Measurements from ENCODE around the gene CCDC93. TPM values are rescaled to one million over a fixed set of nuclear protein-coding genes. Genes with fewer than 3 reads are reported as not detected.
A peak's percentile ranks its signal among the peaks of the same experiment; 100 is the strongest.
"Not testable (repeated sequence)": the region's sequence is repeated elsewhere in the genome, so short reads cannot be mapped to it uniquely, and the experiment has no call there.

Gene CCDC93
- total and polyA plus RNA-seq, 2 donors: 8.6 to 31.0 TPM

DNA sequence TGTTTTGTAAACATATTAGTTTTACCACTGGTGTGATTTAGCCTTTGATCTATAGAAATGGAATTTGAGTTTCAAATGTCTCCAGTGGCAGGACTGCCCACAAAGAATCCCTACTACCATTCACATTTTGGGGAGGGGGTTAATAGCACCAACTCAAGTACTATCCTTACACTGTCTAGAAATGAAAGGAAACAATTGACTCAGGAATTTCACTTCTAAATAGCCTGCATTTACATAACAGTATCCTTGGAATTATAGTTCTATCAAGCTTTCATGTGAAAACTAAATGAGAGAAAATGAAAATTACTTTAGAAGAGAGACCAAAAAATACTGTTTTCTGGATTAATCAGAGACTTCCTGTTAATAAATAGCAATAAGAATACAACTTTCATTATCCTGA lies 7.5 kb upstream of the CCDC93 start:
- Histone ChIP-seq H3K4me3 (ENCODE audit: low read depth, low read length) (no peak overlapping the region), H3K36me3 (ENCODE audit: insufficient read depth) (no peaks in the 10 kb centered on the region), H3K27ac (ENCODE audit: low read depth) (no peak overlapping the region), H3K4me1 (ENCODE audit: insufficient read depth) (no peaks in the 10 kb centered on the region)
- DNase-seq (ENCODE audit: extremely low spot score): no peak

DNA sequence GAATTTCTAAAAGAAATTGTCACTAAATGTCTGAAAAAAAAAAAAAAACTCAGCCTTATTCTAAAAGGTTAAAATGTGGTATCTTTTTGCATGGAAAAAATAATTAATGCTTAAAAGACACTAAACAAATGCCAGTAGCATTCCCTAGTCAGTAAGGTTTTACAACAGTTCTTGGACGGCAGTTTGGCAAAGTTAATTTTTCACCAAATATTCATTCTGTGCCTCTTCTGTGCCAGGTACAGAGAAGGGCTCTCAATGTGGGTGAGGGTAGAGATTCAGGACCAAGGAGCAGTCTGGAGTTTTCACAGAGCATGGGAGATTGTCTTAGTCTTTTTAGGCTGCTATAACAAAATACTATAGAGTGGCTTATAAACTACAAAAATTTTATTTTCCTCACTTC lies 6.0 kb upstream of the CCDC93 start:
- Histone ChIP-seq H3K4me3 (ENCODE audit: low read depth, low read length) (no peak overlapping the region), H3K36me3 (ENCODE audit: insufficient read depth) (no peaks in the 10 kb centered on the region), H3K27ac (ENCODE audit: low read depth) (no peak overlapping the region), H3K4me1 (ENCODE audit: insufficient read depth) (no peaks in the 10 kb centered on the region)
- DNase-seq (ENCODE audit: extremely low spot score): no peak
- 69% methylated on average over 1 of the region's 1 CpG for WGBS

DNA sequence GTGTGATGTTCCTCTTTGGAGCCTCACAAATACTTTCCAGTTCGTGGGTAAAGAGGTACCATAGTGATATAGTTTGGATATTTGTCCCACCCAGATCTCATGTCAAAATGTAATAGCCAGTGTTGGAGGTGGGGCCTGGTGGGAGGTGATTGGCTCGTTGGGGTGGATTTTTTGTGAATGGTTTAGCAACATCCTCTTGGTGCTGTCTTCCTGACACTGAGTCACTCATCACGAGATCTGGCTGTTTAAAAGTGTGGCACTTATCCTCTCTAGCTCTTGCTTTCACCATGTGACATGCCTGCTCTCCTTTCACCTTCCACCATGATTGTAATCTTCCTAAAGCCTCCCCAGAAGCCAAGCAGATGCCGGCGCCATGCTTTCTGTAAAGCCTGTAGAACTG lies 3.0 kb upstream of the CCDC93 start:
- no peak for DNase-seq (ENCODE audit: extremely low spot score)
- Histone ChIP-seq H3K27ac (ENCODE audit: low read depth) (no peak overlapping the region), H3K4me3 (ENCODE audit: low read depth, low read length) (no peak overlapping the region), H3K4me1 (ENCODE audit: insufficient read depth) (no peaks in the 10 kb centered on the region), H3K36me3 (ENCODE audit: insufficient read depth) (no peaks in the 10 kb centered on the region)
- WGBS: 75% methylated on average over 5 of the region's 5 CpGs

DNA sequence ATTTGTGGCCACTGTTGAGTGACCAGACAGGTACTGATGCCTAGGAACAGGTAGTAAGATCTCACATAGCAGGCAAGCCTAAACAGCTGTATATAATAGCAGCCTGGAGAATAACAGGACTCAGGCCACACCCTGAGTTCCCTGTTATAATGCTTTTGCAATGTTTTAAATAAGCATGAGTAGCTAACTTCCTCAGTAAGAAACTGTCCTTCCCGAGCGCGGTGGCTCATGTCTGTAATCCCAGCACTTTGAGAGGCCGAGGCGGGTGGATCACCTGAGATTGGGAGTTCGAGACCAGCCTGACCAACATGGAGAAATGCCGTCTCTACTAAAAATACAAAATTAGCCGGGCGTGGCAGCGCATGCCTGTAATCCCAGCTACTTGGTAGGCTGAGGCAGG lies 1.9 kb upstream of the CCDC93 start:
- not testable (repeated sequence) for H3K4me3 ChIP-seq (ENCODE audit: low read depth, low read length); H3K27ac ChIP-seq (ENCODE audit: low read depth); DNase-seq (ENCODE audit: extremely low spot score); H3K36me3 ChIP-seq (ENCODE audit: insufficient read depth); H3K4me1 ChIP-seq (ENCODE audit: insufficient read depth)
- WGBS: 83% methylated on average over 10 of the region's 10 CpGs

DNA sequence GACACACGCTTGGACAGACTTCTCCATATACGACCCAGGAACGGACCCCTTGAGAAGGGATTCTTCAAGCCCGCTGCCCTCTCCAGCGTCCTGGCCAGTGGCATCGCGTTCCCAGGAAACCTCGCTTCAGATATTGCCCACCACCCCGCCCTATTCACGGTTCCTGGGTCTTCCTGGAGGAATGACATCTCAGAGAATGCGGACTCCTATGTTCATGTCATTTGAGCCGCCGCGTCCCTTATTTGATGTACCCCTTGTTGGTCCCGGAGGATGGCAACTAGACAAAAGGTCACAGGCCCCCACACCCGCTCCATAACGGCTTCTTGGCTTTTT lies 588 bp upstream of the CCDC93 start:
- under 1% methylated on average over 17 of the region's 17 CpGs for WGBS

DNA sequence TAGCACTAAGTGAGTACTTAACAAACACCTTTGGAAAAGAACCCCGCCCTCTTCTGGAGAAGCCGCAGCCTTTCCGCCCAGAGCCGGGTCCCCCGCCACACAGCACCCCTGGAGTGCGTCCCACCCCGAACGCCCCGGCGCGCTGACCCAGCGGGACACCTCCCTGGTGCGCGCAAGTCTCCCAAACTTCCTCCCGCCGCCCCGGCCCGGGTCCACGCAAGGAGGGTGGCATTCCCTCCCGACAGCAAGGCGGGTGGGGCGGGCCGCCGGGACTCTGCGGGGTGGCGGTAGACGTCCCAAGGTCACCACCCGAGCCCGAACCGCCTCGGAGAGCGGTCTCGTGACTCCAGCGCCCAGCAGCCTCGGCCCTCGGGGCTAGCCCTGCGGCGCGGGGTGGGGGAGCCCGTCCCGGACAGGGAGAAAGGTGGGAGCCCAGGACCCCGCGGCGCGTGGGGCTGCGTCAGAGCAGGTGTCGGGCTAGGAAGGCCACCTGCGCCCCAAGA lies 598 bp downstream of the CCDC93 start:
- under 1% methylated on average over 48 of the region's 48 CpGs for WGBS
- H3K4me1 ChIP-seq (ENCODE audit: insufficient read depth): no peaks in the 10 kb centered on the region
- no peak for DNase-seq (ENCODE audit: extremely low spot score)
- H3K36me3 ChIP-seq (ENCODE audit: insufficient read depth): no peaks in the 10 kb centered on the region
- H3K27ac ChIP-seq (ENCODE audit: low read depth): peak overlapping the region; percentile 76
- peak overlapping the region; percentile 98 for H3K4me3 ChIP-seq (ENCODE audit: low read depth, low read length)

More for the DNA sequence above, 588 bp upstream of the CCDC93 start:
- Histone ChIP-seq H3K27ac (ENCODE audit: low read depth) (no peak overlapping the region), H3K4me3 (ENCODE audit: low read depth, low read length) (peak overlapping the region; percentile 98), H3K4me1 (ENCODE audit: insufficient read depth) (no peaks in the 10 kb centered on the region), H3K36me3 (ENCODE audit: insufficient read depth) (no peaks in the 10 kb centered on the region)
- no peak for DNase-seq (ENCODE audit: extremely low spot score)

DNA sequence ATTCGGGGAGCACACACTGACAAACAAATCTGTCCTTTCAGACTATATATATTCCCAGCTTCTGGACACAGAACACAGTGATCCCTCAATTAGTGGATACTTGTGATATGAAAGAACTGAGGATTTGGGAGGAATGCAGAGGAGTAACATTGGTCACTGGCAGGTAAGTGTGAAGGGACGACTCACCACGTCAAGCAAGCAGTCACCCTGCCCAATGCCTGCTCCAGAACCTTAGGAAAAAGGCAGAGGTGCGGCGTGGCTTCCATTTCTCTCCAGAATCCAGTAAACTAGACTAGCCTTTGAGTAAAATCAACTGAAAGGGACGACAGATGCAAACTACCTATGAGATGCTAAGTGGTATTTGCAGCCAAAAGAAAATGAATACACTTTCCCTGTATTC lies 1.1 kb downstream of the CCDC93 start:
- Histone ChIP-seq H3K36me3 (ENCODE audit: insufficient read depth) (no peaks in the 10 kb centered on the region), H3K4me1 (ENCODE audit: insufficient read depth) (no peaks in the 10 kb centered on the region), H3K27ac (ENCODE audit: low read depth) (no peak overlapping the region), H3K4me3 (ENCODE audit: low read depth, low read length) (peak overlapping the region; percentile 98)
- DNase-seq (ENCODE audit: extremely low spot score): no peak
- 44% methylated on average over 6 of the region's 6 CpGs for WGBS

DNA sequence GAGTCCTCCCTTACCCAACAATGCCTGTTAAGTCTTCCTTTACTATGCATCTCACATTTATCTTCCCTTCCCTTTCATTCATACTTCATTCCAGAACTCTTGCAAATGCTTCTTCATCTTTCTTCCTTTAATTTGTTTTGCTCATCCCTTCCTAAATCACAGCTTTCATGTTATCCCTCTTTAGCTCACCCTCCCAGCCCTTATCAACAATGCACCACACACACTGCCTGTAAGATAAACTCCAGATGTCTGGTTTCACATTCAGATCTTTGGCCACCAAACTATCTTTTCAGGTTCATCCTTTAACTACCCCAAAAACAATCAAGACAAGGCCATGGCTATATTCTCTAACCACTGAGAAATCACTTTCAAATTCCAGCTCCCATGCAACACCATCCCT lies 3.4 kb downstream of the CCDC93 start:
- Histone ChIP-seq H3K4me3 (ENCODE audit: low read depth, low read length) (no peak overlapping the region), H3K36me3 (ENCODE audit: insufficient read depth) (peaks cover 1% of the 10 kb centered on the region), H3K27ac (ENCODE audit: low read depth) (no peak overlapping the region), H3K4me1 (ENCODE audit: insufficient read depth) (no peaks in the 10 kb centered on the region)
- no peak for DNase-seq (ENCODE audit: extremely low spot score)

DNA sequence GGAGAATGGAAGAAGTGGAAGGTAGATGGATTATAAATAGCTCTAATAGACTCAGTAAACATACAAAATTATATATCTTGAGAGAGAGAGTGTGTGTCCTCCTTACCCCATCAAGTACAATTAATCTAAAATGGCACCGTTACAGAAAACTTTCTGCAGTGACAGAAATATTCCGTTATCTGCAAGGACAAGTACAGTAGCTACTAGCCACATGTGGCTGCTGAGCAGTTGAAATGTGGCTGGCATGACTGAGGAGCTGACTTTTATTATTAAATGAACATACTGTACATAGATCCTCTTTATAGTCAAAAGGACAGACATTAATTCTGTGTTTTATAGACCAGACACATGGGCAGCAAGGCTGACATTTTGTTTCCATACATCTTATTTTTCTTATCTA lies 7.0 kb downstream of the CCDC93 start:
- DNase-seq (ENCODE audit: extremely low spot score): no peak
- no peaks in the 10 kb centered on the region for H3K4me1 ChIP-seq (ENCODE audit: insufficient read depth)
- no peak overlapping the region for H3K27ac ChIP-seq (ENCODE audit: low read depth)
- H3K4me3 ChIP-seq (ENCODE audit: low read depth, low read length): no peak overlapping the region
- WGBS: 79% methylated on average over 2 of the region's 2 CpGs
- H3K36me3 ChIP-seq (ENCODE audit: insufficient read depth): peaks cover 1% of the 10 kb centered on the region

DNA sequence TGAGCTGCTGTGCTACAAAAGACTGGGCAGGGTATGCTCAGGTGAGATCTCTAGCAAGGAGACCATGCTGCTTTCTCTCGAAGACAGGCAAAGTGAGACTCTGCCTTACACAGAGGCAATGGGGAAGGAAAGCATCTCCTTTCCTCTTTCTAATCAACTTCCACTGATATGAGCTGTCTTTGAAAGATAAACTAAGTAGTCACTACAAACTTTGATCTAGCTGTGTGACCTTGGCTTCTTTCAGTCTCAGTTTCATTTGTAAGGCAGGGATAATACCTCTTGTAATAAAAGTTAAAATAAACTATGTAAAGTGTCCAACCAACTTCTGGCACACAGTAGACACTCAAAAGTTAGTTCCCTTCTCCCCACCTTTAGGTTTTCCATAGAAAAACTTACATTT lies 7.5 kb downstream of the CCDC93 start:
- 47% methylated on average over 1 of the region's 1 CpG for WGBS
- Histone ChIP-seq H3K4me1 (ENCODE audit: insufficient read depth) (no peaks in the 10 kb centered on the region), H3K36me3 (ENCODE audit: insufficient read depth) (peaks cover 1% of the 10 kb centered on the region), H3K4me3 (ENCODE audit: low read depth, low read length) (no peak overlapping the region), H3K27ac (ENCODE audit: low read depth) (no peak overlapping the region)
- no peak for DNase-seq (ENCODE audit: extremely low spot score)

DNA sequence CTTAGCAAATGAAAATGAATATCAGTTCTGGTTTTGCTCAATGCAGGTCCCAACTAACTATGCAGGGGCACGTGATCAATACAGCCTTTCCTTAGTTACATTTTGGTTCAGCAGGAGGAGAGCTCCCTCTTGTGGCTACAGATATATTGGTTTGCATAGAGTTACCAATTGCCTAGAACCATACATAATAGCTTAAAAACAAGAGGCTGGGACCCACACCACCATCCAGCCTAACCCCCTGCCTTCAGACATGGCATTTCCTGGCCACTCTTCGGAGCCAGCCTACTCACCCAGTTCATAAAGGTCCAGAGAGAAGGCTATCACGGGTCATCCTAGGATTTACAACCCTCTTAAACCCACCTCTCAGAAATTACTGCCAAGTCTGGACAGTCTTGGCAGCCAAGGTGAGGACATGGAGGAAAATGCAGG lies 10.5 kb downstream of the CCDC93 start:
- peaks cover 7% of the 10 kb centered on the region for H3K36me3 ChIP-seq (ENCODE audit: insufficient read depth)
- no peak overlapping the region for H3K4me3 ChIP-seq (ENCODE audit: low read depth, low read length)
- 6% methylated on average over 3 of the region's 3 CpGs for WGBS
- H3K27ac ChIP-seq (ENCODE audit: low read depth): no peak overlapping the region
- peak; percentile 64 for DNase-seq (ENCODE audit: extremely low spot score)
- no peaks in the 10 kb centered on the region for H3K4me1 ChIP-seq (ENCODE audit: insufficient read depth)

DNA sequence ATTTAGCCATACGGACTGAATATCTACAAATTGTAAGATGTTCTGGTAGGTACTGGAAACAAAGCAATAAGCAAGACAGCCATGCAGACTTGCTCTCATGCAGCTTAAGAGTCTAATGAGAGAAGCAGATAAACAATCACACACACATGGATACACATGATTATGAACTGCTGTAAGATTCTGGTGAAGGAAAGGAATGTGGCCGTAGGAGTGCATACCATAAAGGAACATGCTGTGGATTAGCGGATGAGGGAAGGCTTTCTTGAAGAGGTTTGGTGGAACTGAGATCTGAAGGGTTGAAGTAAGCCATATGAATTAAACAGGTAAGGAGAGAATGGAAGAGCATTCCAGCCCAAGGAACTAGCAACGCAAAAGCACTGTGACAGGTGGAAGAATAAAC lies 13.8 kb downstream of the CCDC93 start:
- 85% methylated on average over 4 of the region's 4 CpGs for WGBS
- Histone ChIP-seq H3K4me3 (ENCODE audit: low read depth, low read length) (no peak overlapping the region), H3K27ac (ENCODE audit: low read depth) (no peak overlapping the region), H3K4me1 (ENCODE audit: insufficient read depth) (no peaks in the 10 kb centered on the region), H3K36me3 (ENCODE audit: insufficient read depth) (peaks cover 8% of the 10 kb centered on the region)
- DNase-seq (ENCODE audit: extremely low spot score): no peak

DNA sequence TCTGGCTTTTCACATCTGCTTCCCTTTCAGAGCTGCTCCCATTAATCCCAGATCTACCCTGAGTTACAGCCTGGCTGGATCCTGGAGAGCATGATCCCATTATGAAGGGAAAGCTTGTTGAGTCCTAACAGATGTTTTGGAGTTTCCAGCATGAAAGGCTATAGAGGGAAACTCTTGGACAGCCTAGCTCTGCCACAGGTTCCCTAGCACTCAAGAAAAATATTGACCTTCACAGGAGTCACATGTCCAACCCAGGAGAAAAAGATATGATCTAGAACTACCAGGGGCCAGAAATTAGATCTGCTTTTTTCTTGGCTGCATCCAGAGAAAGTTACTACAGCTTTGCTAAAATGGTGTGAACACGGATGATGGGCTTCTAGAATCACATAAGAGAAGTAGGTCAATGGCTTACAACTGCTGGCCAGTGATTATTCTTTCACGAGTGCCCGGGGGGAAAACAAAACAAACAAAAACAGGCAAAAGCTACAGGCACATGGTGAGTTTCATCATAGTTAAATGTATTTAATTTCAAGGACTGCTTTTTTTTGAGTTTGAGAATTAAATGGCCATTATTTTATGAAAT lies 15.9 kb downstream of the CCDC93 start:
- no peak overlapping the region for H3K4me3 ChIP-seq (ENCODE audit: low read depth, low read length)
- peaks cover 11% of the 10 kb centered on the region for H3K36me3 ChIP-seq (ENCODE audit: insufficient read depth)
- no peak overlapping the region for H3K27ac ChIP-seq (ENCODE audit: low read depth)
- 78% methylated on average over 3 of the region's 3 CpGs for WGBS
- no peaks in the 10 kb centered on the region for H3K4me1 ChIP-seq (ENCODE audit: insufficient read depth)
- no peak for DNase-seq (ENCODE audit: extremely low spot score)

DNA sequence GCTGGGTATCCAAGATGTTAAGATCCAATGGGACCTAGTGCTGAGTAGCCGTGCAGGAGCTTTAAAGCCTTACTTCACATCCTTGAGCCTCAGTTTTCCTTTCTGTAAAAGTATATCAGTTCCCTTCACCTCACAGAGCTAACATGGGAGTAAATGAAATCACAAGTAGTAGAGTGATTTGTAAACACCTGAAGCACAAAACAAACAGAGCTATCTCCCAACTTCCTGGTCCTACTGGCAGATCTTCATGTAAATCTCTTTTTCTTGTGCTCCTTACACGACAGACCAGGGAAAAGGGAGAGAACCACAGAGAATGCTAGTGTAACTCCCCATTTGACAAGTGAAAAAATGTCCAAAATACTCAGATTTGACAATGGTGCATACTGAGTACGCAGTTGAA lies 17.3 kb downstream of the CCDC93 start:
- Histone ChIP-seq H3K4me3 (ENCODE audit: low read depth, low read length) (no peak overlapping the region), H3K27ac (ENCODE audit: low read depth) (no peak overlapping the region), H3K36me3 (ENCODE audit: insufficient read depth) (peaks cover 15% of the 10 kb centered on the region), H3K4me1 (ENCODE audit: insufficient read depth) (no peaks in the 10 kb centered on the region)
- no peak for DNase-seq (ENCODE audit: extremely low spot score)
- WGBS: 82% methylated on average over 3 of the region's 3 CpGs

DNA sequence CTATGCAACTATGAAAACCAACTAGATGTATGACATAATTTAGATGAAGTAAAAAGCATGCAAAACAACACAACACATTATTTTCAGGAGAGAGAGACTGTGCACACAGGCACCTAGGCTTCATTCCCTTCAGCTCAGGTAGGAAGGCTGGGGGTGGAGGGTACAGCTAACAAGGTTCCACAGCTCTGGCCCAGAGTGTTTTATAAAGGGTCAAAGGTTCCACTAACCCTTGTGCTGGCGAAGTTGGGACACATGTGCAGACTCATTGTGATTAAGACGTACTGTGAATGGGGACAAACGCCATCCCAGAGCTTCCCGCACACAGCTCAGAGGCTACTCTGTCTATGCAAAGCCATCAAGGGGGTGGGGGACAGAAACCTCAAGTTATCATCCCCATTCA lies 19.1 kb downstream of the CCDC93 start:
- peaks cover 15% of the 10 kb centered on the region for H3K36me3 ChIP-seq (ENCODE audit: insufficient read depth)
- no peaks in the 10 kb centered on the region for H3K4me1 ChIP-seq (ENCODE audit: insufficient read depth)
- H3K27ac ChIP-seq (ENCODE audit: low read depth): no peak overlapping the region
- H3K4me3 ChIP-seq (ENCODE audit: low read depth, low read length): no peak overlapping the region
- WGBS: 70% methylated on average over 4 of the region's 4 CpGs
- no peak for DNase-seq (ENCODE audit: extremely low spot score)

Data from urinary bladder (tissue), 4 donors.